ENCODE data around the gene MCRS1. TPM values are rescaled to one million over a fixed set of nuclear protein-coding genes. Genes with fewer than 3 reads are reported as not detected.

The MCRS1 gene
- total RNA-seq, 2 donors from 2014 or later: 46.6 TPM

GRCh38 chr12:49585477-49586459, 17.8 kb upstream of the MCRS1 start:
- no peak for DNase-seq (ENCODE audit: low spot score)
- no peak for TF ChIP-seq CTCF (IDR thresholded peaks at IDR 0.05)
- no peak overlapping the region for H3K4me3 ChIP-seq
- no peak overlapping the region for H3K27ac ChIP-seq
- H3K36me3 ChIP-seq: no peaks in the 10 kb centered on the region
- H3K27me3 ChIP-seq (replicated peaks; ENCODE audit: insufficient read depth): no peaks in the 10 kb centered on the region
- no peaks in the 10 kb centered on the region for H3K9me3 ChIP-seq
- H3K4me1 ChIP-seq (ENCODE audit: control insufficient read depth in 1 of 2, low read depth in 2 of 2): peaks cover 0 to 3% of the 10 kb centered on the region in 2 donors
- no peak for ATAC-seq (ENCODE audit: insufficient number of reproducible peaks, low FRiP score, low read depth)

GRCh38 chr12:49584591-49584990, 16.6 kb upstream of the MCRS1 start:
- TF ChIP-seq CTCF (IDR thresholded peaks at IDR 0.05): no peak
- ATAC-seq (ENCODE audit: insufficient number of reproducible peaks, low FRiP score, low read depth) (no peak), DNase-seq (ENCODE audit: low spot score) (no peak)
- H3K27me3 ChIP-seq (replicated peaks; ENCODE audit: insufficient read depth): no peaks in the 10 kb centered on the region
- no peak overlapping the region for H3K4me3 ChIP-seq
- no peak overlapping the region for H3K27ac ChIP-seq
- H3K36me3 ChIP-seq: no peaks in the 10 kb centered on the region
- H3K9me3 ChIP-seq: no peaks in the 10 kb centered on the region
- H3K4me1 ChIP-seq (ENCODE audit: control insufficient read depth in 1 of 2, low read depth in 2 of 2): peaks cover 0 to 3% of the 10 kb centered on the region in 2 donors

- Histone ChIP-seq H3K9me3 (no peaks in the 10 kb centered on the region), H3K36me3 (no peaks in the 10 kb centered on the region), H3K4me1 (ENCODE audit: control insufficient read depth in 1 of 2, low read depth in 2 of 2) (peaks cover 0 to 3% of the 10 kb centered on the region in 2 donors), H3K27ac (no peak overlapping the region), H3K4me3 (no peak overlapping the region), H3K27me3 (replicated peaks; ENCODE audit: insufficient read depth) (no peaks in the 10 kb centered on the region)
- no peak for TF ChIP-seq CTCF (IDR thresholded peaks at IDR 0.05)
- ATAC-seq (ENCODE audit: insufficient number of reproducible peaks, low FRiP score, low read depth) (no peak), DNase-seq (ENCODE audit: low spot score) (no peak)
These were observed 15.6 kb upstream of the MCRS1 start for GRCh38 chr12:49583366-49584094.

- peaks cover 0 to 3% of the 10 kb centered on the region in 2 donors for H3K4me1 ChIP-seq (ENCODE audit: control insufficient read depth in 1 of 2, low read depth in 2 of 2)
- TF ChIP-seq CTCF (IDR thresholded peaks at IDR 0.05): no peak
- H3K4me3 ChIP-seq: no peak overlapping the region
- no peaks in the 10 kb centered on the region for H3K9me3 ChIP-seq
- H3K27ac ChIP-seq: no peak overlapping the region
- DNase-seq (ENCODE audit: low spot score): no peak
- no peaks in the 10 kb centered on the region for H3K27me3 ChIP-seq (replicated peaks; ENCODE audit: insufficient read depth)
- no peak for ATAC-seq (ENCODE audit: insufficient number of reproducible peaks, low FRiP score, low read depth)
- H3K36me3 ChIP-seq: no peaks in the 10 kb centered on the region
These were observed 14.9 kb upstream of the MCRS1 start for GRCh38 chr12:49582850-49583249.

GRCh38 chr12:49582201-49582600, 14.3 kb upstream of the MCRS1 start:
- H3K9me3 ChIP-seq: no peaks in the 10 kb centered on the region
- ATAC-seq (ENCODE audit: insufficient number of reproducible peaks, low FRiP score, low read depth): no peak
- H3K27me3 ChIP-seq (replicated peaks; ENCODE audit: insufficient read depth): no peaks in the 10 kb centered on the region
- no peak for TF ChIP-seq CTCF (IDR thresholded peaks at IDR 0.05)
- DNase-seq (ENCODE audit: low spot score): no peak
- H3K36me3 ChIP-seq: no peaks in the 10 kb centered on the region
- no peak overlapping the region for H3K27ac ChIP-seq
- H3K4me3 ChIP-seq: no peak overlapping the region
- H3K4me1 ChIP-seq (ENCODE audit: control insufficient read depth in 1 of 2, low read depth in 2 of 2): peaks cover 0 to 3% of the 10 kb centered on the region in 2 donors
